HEK293 (cell line): ENCODE measurements around the gene DMC1.

Experiments
- AEBP2 ChIP-seq: fragments of 450-650 bp; formaldehyde crosslinking; IDR thresholded peaks from 2 replicates; pipeline ENCODE4 v1.5.1; 2016; ENCODE audit warnings: missing biosample characterization, missing genetic modification characterization, borderline replicate concordance
- HOXA7 ChIP-seq: sonication (generic); formaldehyde crosslinking; IDR thresholded peaks from 2 replicates; pipeline ENCODE4 v1.8.1; 2022; ENCODE audit warnings: missing genetic modification reagents, borderline replicate concordance
- KLF10 ChIP-seq: fragments of 450-650 bp; IDR thresholded peaks from 2 replicates; pipeline ENCODE4 v1.5.1; 2018; ENCODE audit warnings: missing biosample characterization, mild to moderate bottlenecking, missing genetic modification characterization
- KLF8 ChIP-seq: fragments of 450-650 bp; formaldehyde crosslinking; IDR thresholded peaks from 2 replicates; pipeline ENCODE4 v1.5.1; 2016; ENCODE audit warnings: missing biosample characterization, missing genetic modification characterization
- KLF9 ChIP-seq: fragments of 450-650 bp; formaldehyde crosslinking; IDR thresholded peaks from 2 replicates; pipeline ENCODE4 v1.5.1; 2016; ENCODE audit warnings: missing biosample characterization, missing genetic modification characterization, low read depth
- OSR2 ChIP-seq: fragments of 450-650 bp; formaldehyde crosslinking; IDR thresholded peaks from 2 replicates; pipeline ENCODE4 v1.5.1; 2016; ENCODE audit warnings: missing biosample characterization, missing genetic modification characterization
- PRDM1 ChIP-seq: fragments of 450-650 bp; formaldehyde crosslinking; IDR thresholded peaks from 2 replicates; pipeline ENCODE4; 2016; ENCODE audit warnings: missing biosample characterization, missing genetic modification characterization
- RBAK ChIP-seq: fragments of 450-650 bp; formaldehyde crosslinking; IDR thresholded peaks from 2 replicates; pipeline ENCODE4 v1.5.1; 2016; ENCODE audit warnings: missing biosample characterization, missing genetic modification characterization
- SP7 ChIP-seq: fragments of 450-650 bp; formaldehyde crosslinking; IDR thresholded peaks from 2 replicates; pipeline ENCODE4 v1.5.1; 2016; ENCODE audit warnings: missing biosample characterization, missing genetic modification characterization
- YY1 ChIP-seq: fragments of 450-650 bp; formaldehyde crosslinking; IDR thresholded peaks from 2 replicates; pipeline ENCODE4 v1.5.1; 2018; ENCODE audit warnings: missing biosample characterization, missing genetic modification characterization
- ZBTB8A ChIP-seq: fragments of 450-650 bp; formaldehyde crosslinking; IDR thresholded peaks from 2 replicates; pipeline ENCODE4 v1.5.1; 2016; ENCODE audit warnings: missing biosample characterization, missing genetic modification characterization
- ZFHX2 ChIP-seq: fragments of 450-650 bp; formaldehyde crosslinking; conservative IDR thresholded peaks from 2 replicates; pipeline ENCODE4 v1.5.1; 2016; ENCODE audit warnings: missing biosample characterization, missing genetic modification characterization
- ZNF239 ChIP-seq: fragments of 450-650 bp; formaldehyde crosslinking; IDR thresholded peaks from 2 replicates; pipeline ENCODE4 v1.5.1; 2016; ENCODE audit warnings: missing biosample characterization, missing genetic modification characterization
- ZNF274 ChIP-seq, 2 experiments: fragments of 200-500 bp in 1 of 2; fragments of 450-650 bp in 1 of 2; sonication (Bioruptor generic) in 1 of 2; formaldehyde crosslinking in 1 of 2; IDR thresholded peaks; 2 replicates each; pipeline versions ENCODE4 v1.5.1 to v1.6.1; 2014 to 2016; ENCODE audit warnings: borderline replicate concordance in 1 of 2, inconsistent platforms in 1 of 2, low read length in 1 of 2, missing biosample characterization in 1 of 2, missing genetic modification characterization in 1 of 2
- ZNF341 ChIP-seq: fragments of 450-650 bp; formaldehyde crosslinking; IDR thresholded peaks from 2 replicates; pipeline ENCODE4; 2016; ENCODE audit warnings: low read depth, missing biosample characterization, missing genetic modification characterization
- ZNF366 ChIP-seq: fragments of 450-650 bp; formaldehyde crosslinking; conservative IDR thresholded peaks from 2 replicates; pipeline ENCODE4 v1.5.1; 2016; ENCODE audit warnings: missing biosample characterization, missing genetic modification characterization
- ZNF423 ChIP-seq: fragments of 450-650 bp; formaldehyde crosslinking; IDR thresholded peaks from 2 replicates; pipeline ENCODE4 v1.5.1; 2016; ENCODE audit warnings: missing biosample characterization, missing genetic modification characterization
- ZNF600 ChIP-seq: fragments of 450-650 bp; formaldehyde crosslinking; IDR thresholded peaks from 2 replicates; pipeline ENCODE4 v1.5.1; 2016; ENCODE audit warnings: missing biosample characterization, missing genetic modification characterization
- ZNF624 ChIP-seq: fragments of 450-650 bp; formaldehyde crosslinking; IDR thresholded peaks from 2 replicates; pipeline ENCODE4 v1.5.1; 2017; ENCODE audit warnings: missing biosample characterization, missing genetic modification characterization
- ZNF626 ChIP-seq: fragments of 450-650 bp; sonication (Bioruptor Pico); formaldehyde crosslinking; IDR thresholded peaks from 2 replicates; pipeline ENCODE4 v1.5.1; 2018; ENCODE audit warnings: missing biosample characterization, missing genetic modification characterization, inconsistent platforms
- ZNF76 ChIP-seq: fragments of 450-650 bp; formaldehyde crosslinking; IDR thresholded peaks from 2 replicates; pipeline ENCODE4; 2016; ENCODE audit warnings: low read depth, missing biosample characterization, missing genetic modification characterization, borderline replicate concordance
- ZNF776 ChIP-seq: fragments of 450-650 bp; formaldehyde crosslinking; IDR thresholded peaks from 2 replicates; pipeline ENCODE4 v1.5.0; 2017; ENCODE audit warnings: missing biosample characterization, missing genetic modification characterization, borderline replicate concordance
- ZNF830 ChIP-seq: fragments of 450-650 bp; IDR thresholded peaks from 2 replicates; pipeline ENCODE4 v1.5.0; 2018; ENCODE audit warnings: missing biosample characterization, missing genetic modification characterization, low read depth, mild to moderate bottlenecking, moderate library complexity
- ZNF843 ChIP-seq: fragments of 450-650 bp; formaldehyde crosslinking; IDR thresholded peaks from 2 replicates; pipeline ENCODE4 v1.5.1; 2016; ENCODE audit warnings: missing biosample characterization, missing genetic modification characterization
- TF ChIP-seq, protein P1 (sequence below): fragments of 450-650 bp; formaldehyde crosslinking; IDR thresholded peaks from 2 replicates; pipeline ENCODE4 v1.5.1; 2017; ENCODE audit warnings: missing biosample characterization, missing genetic modification characterization
- TF ChIP-seq, protein P2 (sequence below): fragments of 450-650 bp; formaldehyde crosslinking; IDR thresholded peaks from 2 replicates; pipeline ENCODE4 v1.5.1; 2016; ENCODE audit warnings: missing biosample characterization, missing genetic modification characterization
- TF ChIP-seq, protein P3 (sequence below): fragments of 450-650 bp; formaldehyde crosslinking; IDR thresholded peaks from 2 replicates; pipeline ENCODE4 v1.5.1; 2017; ENCODE audit warnings: missing biosample characterization, mild to moderate bottlenecking, missing genetic modification characterization, moderate library complexity
- TF ChIP-seq, protein P4 (sequence below): fragments of 450-650 bp; IDR thresholded peaks from 2 replicates; pipeline ENCODE4 v1.5.1; 2018; ENCODE audit warnings: missing biosample characterization, mild to moderate bottlenecking, missing genetic modification characterization

The DMC1 gene

GRCh38 chr22:38506118-38506962, 63.6 kb downstream of the DMC1 start, which contains the start of gene DDX17 (continued):
- TF ChIP-seq ZNF626 (no peak), RBAK (tag by site-specific recombination) (no peak), ZNF341 (peak; percentile 94), KLF8 (tag by site-specific recombination) (no peak; the same call in 1 of the 2 replicates), ZNF76 (tag by site-specific recombination) (no peak; the same call in 1 of the 2 replicates), AEBP2 (tag by site-specific recombination) (no peak), PRDM1 (peak; percentile 76), ZNF624 (tag by site-specific recombination) (no peak), ZNF366 (peak; percentile 52), ZNF830 (tag by site-specific recombination) (no peak), ZNF600 (tag by site-specific recombination) (peak; percentile 37; the same call in 1 of the 2 replicates), ZBTB8A (peak; percentile 81), KLF10 (tag by site-specific recombination) (0 out of 2 replicates have a peak, but pooled peaks have one; percentile 14), OSR2 (tag by site-specific recombination) (no peak), ZNF239 (tag by site-specific recombination) (no peak), ZNF776 (tag by site-specific recombination) (no peak), ZNF423 (no peak), HOXA7 (CRISPR knock-in tag) (no peak), ZNF274 (IDR thresholded peaks at IDR 0.05; ENCODE audit: low read length) (no peak), ZNF274 (tag by site-specific recombination; IDR thresholded peaks at IDR 0.05; ENCODE audit: borderline replicate concordance) (no peak), YY1 (tag by site-specific recombination) (peak; percentile 99), ZFHX2 (tag by site-specific recombination) (peak; percentile 91), KLF9 (tag by site-specific recombination) (no peak), SP7 (tag by site-specific recombination) (peak; percentile 49; the same call in 1 of the 2 replicates), ZNF843 (tag by site-specific recombination) (no peak)
- TF ChIP-seq, protein P1, sequence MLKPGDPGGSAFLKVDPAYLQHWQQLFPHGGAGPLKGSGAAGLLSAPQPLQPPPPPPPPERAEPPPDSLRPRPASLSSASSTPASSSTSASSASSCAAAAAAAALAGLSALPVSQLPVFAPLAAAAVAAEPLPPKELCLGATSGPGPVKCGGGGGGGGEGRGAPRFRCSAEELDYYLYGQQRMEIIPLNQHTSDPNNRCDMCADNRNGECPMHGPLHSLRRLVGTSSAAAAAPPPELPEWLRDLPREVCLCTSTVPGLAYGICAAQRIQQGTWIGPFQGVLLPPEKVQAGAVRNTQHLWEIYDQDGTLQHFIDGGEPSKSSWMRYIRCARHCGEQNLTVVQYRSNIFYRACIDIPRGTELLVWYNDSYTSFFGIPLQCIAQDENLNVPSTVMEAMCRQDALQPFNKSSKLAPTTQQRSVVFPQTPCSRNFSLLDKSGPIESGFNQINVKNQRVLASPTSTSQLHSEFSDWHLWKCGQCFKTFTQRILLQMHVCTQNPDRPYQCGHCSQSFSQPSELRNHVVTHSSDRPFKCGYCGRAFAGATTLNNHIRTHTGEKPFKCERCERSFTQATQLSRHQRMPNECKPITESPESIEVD (tag by site-specific recombination): no peak
- TF ChIP-seq, protein P2, sequence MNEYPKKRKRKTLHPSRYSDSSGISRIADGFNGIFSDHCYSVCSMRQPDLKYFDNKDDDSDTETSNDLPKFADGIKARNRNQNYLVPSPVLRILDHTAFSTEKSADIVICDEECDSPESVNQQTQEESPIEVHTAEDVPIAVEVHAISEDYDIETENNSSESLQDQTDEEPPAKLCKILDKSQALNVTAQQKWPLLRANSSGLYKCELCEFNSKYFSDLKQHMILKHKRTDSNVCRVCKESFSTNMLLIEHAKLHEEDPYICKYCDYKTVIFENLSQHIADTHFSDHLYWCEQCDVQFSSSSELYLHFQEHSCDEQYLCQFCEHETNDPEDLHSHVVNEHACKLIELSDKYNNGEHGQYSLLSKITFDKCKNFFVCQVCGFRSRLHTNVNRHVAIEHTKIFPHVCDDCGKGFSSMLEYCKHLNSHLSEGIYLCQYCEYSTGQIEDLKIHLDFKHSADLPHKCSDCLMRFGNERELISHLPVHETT (tag by site-specific recombination): peak; percentile 17; the same call in 1 of the 2 replicates
- TF ChIP-seq, protein P3, sequence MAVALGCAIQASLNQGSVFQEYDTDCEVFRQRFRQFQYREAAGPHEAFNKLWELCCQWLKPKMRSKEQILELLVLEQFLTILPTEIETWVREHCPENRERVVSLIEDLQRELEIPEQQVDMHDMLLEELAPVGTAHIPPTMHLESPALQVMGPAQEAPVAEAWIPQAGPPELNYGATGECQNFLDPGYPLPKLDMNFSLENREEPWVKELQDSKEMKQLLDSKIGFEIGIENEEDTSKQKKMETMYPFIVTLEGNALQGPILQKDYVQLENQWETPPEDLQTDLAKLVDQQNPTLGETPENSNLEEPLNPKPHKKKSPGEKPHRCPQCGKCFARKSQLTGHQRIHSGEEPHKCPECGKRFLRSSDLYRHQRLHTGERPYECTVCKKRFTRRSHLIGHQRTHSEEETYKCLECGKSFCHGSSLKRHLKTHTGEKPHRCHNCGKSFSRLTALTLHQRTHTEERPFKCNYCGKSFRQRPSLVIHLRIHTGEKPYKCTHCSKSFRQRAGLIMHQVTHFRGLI (tag by site-specific recombination): no peak; the same call in 1 of the 2 replicates
- TF ChIP-seq, protein P4, sequence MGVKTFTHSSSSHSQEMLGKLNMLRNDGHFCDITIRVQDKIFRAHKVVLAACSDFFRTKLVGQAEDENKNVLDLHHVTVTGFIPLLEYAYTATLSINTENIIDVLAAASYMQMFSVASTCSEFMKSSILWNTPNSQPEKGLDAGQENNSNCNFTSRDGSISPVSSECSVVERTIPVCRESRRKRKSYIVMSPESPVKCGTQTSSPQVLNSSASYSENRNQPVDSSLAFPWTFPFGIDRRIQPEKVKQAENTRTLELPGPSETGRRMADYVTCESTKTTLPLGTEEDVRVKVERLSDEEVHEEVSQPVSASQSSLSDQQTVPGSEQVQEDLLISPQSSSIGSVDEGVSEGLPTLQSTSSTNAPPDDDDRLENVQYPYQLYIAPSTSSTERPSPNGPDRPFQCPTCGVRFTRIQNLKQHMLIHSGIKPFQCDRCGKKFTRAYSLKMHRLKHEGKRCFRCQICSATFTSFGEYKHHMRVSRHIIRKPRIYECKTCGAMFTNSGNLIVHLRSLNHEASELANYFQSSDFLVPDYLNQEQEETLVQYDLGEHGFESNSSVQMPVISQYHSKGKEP: no peak
